CD1c-positive myeloid dendritic cell (primary cell): ENCODE data around the gene PDK1.

ENCODE experiments used
- DNase-seq: peaks from one replicate; pipeline ENCODE4 v3.0.0-alpha.2; 2016; ENCODE audit errors: extremely low spot score

Gene PDK1

GRCh38 chr2:172597176-172597842 lies 41.4 kb downstream of the PDK1 start:
- no peak for DNase-seq

GRCh38 chr2:172599947-172600346 lies 44.1 kb downstream of the PDK1 start:
- DNase-seq = no peak

GRCh38 chr2:172600557-172601008 lies 44.7 kb downstream of the PDK1 start:
- no peak for DNase-seq

- DNase-seq = no peak
These were observed 50.4 kb downstream of the PDK1 start for GRCh38 chr2:172606285-172606684.

- DNase-seq = no peak
These were observed 51.6 kb downstream of the PDK1 start for GRCh38 chr2:172607379-172607928.

GRCh38 chr2:172609488-172609887 lies 53.6 kb downstream of the PDK1 start:
- DNase-seq = no peak

GRCh38 chr2:172612051-172612450 lies 56.2 kb downstream of the PDK1 start:
- no peak for DNase-seq

GRCh38 chr2:172613040-172613439 lies 57.1 kb downstream of the PDK1 start:
- DNase-seq = no peak

- no peak for DNase-seq
These were observed 57.8 kb downstream of the PDK1 start for GRCh38 chr2:172613615-172614231.

GRCh38 chr2:172614932-172615331 lies 59.0 kb downstream of the PDK1 start:
- no peak for DNase-seq

- DNase-seq = no peak
These were observed 59.9 kb downstream of the PDK1 start for GRCh38 chr2:172615727-172616261.

GRCh38 chr2:172617115-172617514 lies 61.2 kb downstream of the PDK1 start:
- DNase-seq = no peak

GRCh38 chr2:172623249-172623965 lies 67.5 kb downstream of the PDK1 start:
- no peak for DNase-seq

- DNase-seq = no peak
These were observed 69.1 kb downstream of the PDK1 start for GRCh38 chr2:172624996-172625395.

- DNase-seq = no peak
These were observed 71.3 kb downstream of the PDK1 start for GRCh38 chr2:172627181-172627580.

GRCh38 chr2:172628085-172628484 lies 72.2 kb downstream of the PDK1 start:
- no peak for DNase-seq

GRCh38 chr2:172629586-172629985 lies 73.7 kb downstream of the PDK1 start:
- DNase-seq = no peak

- no peak for DNase-seq
These were observed 74.3 kb downstream of the PDK1 start for GRCh38 chr2:172630181-172630580.

- DNase-seq = no peak
These were observed 78.6 kb downstream of the PDK1 start for GRCh38 chr2:172634477-172634876.

GRCh38 chr2:172635548-172635947 lies 79.7 kb downstream of the PDK1 start:
- no peak for DNase-seq

GRCh38 chr2:172639256-172639655 lies 83.4 kb downstream of the PDK1 start:
- DNase-seq = no peak

- no peak for DNase-seq
These were observed 83.9 kb downstream of the PDK1 start for GRCh38 chr2:172639823-172640222.
